Ovary (tissue), 9 donors: Measurements from ENCODE around the gene CCDC85B. TPM values are rescaled to one million over a fixed set of nuclear protein-coding genes. Genes with fewer than 3 reads are reported as not detected.

Source experiments
- DNase-seq, 5 donors: peaks; one replicate each; pipeline ENCODE4 v3.0.0-alpha.2; 2019 to 2020
- H3K27ac ChIP-seq, 2 donors: fragments of 200-600 bp; one replicate each; pipeline versions ENCODE4 v1.5.1 to v1.8.0; 2019 to 2022
- H3K27me3 ChIP-seq: fragments of 200-600 bp; one replicate; pipeline ENCODE4 v1.8.0; 2022
- H3K36me3 ChIP-seq: fragments of 200-600 bp; sonication (generic); one replicate; pipeline ENCODE4 v1.5.1; 2019
- H3K4me1 ChIP-seq: one replicate; pipeline ENCODE4 v1.8.1; 2013; ENCODE audit warnings: mild to moderate bottlenecking, moderate library complexity; ENCODE audit not compliant: insufficient read depth
- H3K4me3 ChIP-seq: fragments of 200-600 bp; sonication (generic); one replicate; pipeline ENCODE4 v1.5.1; 2017
- H3K9me3 ChIP-seq, 2 donors: fragments of 200-600 bp in 1 of 2; sonication (generic) in 1 of 2; one replicate each; pipeline versions ENCODE4 v1.5.1 to v1.8.1; 2013 to 2019; ENCODE audit warnings: mild to moderate bottlenecking in 1 of 2, moderate library complexity in 1 of 2
- EP300 ChIP-seq: sonication (generic); formaldehyde crosslinking; IDR thresholded peaks from one replicate; pipeline ENCODE4 v1.6.1; 2017; ENCODE audit warnings: antibody characterized with exemption
- POLR2A ChIP-seq: fragments of 450-650 bp; IDR thresholded peaks from one replicate; pipeline ENCODE4 v1.6.1; 2017; ENCODE audit warnings: antibody characterized with exemption, mild to moderate bottlenecking, moderate library complexity
- WGBS, 3 donors: extraction: QIAGEN DNeasy Blood & Tissue Kit in 1 of 3; methylation state at CpG; one replicate each; pipeline versions ENCODE4 v1.1.5 to v1.1.7; 2013 to 2017; 5-methylcytosine and 5-hydroxymethylcytosine counted together
- intact Hi-C, 4 donors: fragments of 100-400 bp; cut with DNase I; formaldehyde crosslinking; loops; one replicate each; pipeline versions ENCODE4 v1.11.0 to v1.15.1; 2022 to 2023
- polyA plus RNA-seq, 2 donors: library from polyadenylated mRNA; stranded (reverse); fragments of 200-250 nt in 1 of 2; fragments of 350-450 nt in 1 of 2; fragmentation: Illumina TruSeq in 1 of 2; extraction: RNeasy Lipid Tissue Mini Kit (QIAGEN cat#74804) in 1 of 2; gene quantifications; one replicate each; pipeline ENCODE4 v1.2.3, GENCODE V29; 2013 to 2014
- total RNA-seq, 7 donors: library from RNA; depleted of rRNA in 2 of 7; stranded (reverse); fragments of >200 nt in 2 of 7; fragmentation: NEBNext Ultra II Directional in 3 of 7; extraction: Animal tissue kit (Norgen Biotek cat#: 25700) in 3 of 7; gene quantifications; one replicate each; pipeline versions ENCODE4 v1.1.0 to v1.2.4, GENCODE V29; 2016 to 2023
- TF ChIP-seq, protein P1 (sequence below), 3 donors: fragments of 450-650 bp in 2 of 3; fragments of 200-600 bp in 1 of 3; IDR thresholded peaks; one replicate each; pipeline versions ENCODE4 v1.5.1 to v1.8.0; 2016 to 2022; ENCODE audit warnings: antibody characterized with exemption in 3 of 3, mild to moderate bottlenecking in 1 of 3
- donor health status: DM: no; HTN: no; CAD: no; lungs with moderate emphysema.
- donor health status: DM: no; HTN: no; CAD: no.
- donor health status: Bipolar disorder and iron deficiency.
- donor health status: DM: yes; HTN: yes; CAD: no.
- donor health status: DM: no; HTN: no; CAD: no.
- donor health status: DM: yes; HTN: yes; CAD: no.

The CCDC85B gene
- total and polyA plus RNA-seq, 9 donors = 31.5 to 85.0 (median 55.6) TPM; not detected in 1

DNA sequence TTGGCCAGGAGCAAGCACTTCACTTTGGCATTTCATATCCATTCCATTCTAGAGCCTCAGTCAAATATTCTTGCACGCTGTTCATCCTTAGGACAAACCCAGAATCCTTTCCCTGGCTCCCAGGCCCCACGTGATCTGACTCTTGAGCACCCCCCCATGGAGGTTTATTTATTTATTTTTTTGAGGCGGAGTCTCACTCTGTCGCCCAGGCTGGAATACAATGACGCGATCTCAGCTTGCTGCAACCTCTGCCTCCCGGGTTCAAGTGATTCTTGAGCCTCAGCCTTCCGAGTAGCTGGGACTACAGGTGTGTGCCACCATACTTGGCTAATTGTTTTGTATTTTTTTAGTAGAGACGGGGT, 42.1 kb downstream of the CCDC85B start:
- TF ChIP-seq, protein P1, sequence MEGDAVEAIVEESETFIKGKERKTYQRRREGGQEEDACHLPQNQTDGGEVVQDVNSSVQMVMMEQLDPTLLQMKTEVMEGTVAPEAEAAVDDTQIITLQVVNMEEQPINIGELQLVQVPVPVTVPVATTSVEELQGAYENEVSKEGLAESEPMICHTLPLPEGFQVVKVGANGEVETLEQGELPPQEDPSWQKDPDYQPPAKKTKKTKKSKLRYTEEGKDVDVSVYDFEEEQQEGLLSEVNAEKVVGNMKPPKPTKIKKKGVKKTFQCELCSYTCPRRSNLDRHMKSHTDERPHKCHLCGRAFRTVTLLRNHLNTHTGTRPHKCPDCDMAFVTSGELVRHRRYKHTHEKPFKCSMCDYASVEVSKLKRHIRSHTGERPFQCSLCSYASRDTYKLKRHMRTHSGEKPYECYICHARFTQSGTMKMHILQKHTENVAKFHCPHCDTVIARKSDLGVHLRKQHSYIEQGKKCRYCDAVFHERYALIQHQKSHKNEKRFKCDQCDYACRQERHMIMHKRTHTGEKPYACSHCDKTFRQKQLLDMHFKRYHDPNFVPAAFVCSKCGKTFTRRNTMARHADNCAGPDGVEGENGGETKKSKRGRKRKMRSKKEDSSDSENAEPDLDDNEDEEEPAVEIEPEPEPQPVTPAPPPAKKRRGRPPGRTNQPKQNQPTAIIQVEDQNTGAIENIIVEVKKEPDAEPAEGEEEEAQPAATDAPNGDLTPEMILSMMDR (IDR thresholded peaks at IDR 0.05) = no peak
- TF ChIP-seq EP300 = no peak
- TF ChIP-seq POLR2A = no peak
- Histone ChIP-seq H3K4me3 (no peak overlapping the region), H3K27ac (no peak overlapping the region), H3K4me1 (no peaks in the 10 kb centered on the region), H3K9me3 (no peaks in the 10 kb centered on the region), H3K27me3 (no peaks in the 10 kb centered on the region), H3K36me3 (no peaks in the 10 kb centered on the region)
- DNase-seq = no peak
- WGBS, 3 donors = 32 to 37% (median 33%) methylated on average over 9 of the region's 9 CpGs
- intact Hi-C loops = no loop called here

DNA sequence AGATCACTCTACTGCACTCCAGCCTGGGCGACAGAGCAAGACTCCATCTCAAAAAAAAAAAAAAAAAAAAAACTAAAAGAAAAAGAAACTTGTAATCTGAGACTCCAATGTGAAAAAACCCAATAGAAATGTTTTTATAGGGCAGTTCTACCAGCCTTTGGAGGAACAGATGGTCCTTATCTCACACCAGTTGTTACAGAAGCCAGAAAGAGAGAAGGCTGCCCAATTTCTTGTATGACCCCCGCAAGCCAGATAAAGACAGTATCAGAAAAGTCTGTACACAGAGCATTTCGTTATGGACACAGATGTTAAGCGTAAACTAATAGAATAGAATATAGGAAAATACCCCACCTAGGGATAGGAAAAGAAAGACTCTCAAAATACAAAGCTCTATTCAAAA, 43.5 kb downstream of the CCDC85B start:
- H3K27me3 ChIP-seq = no peaks in the 10 kb centered on the region
- 6 to 14% (median 8%) methylated on average over 4 of the region's 4 CpGs for WGBS, 3 donors
- H3K27ac ChIP-seq = no peak overlapping the region
- intact Hi-C loops = no loop called here
- DNase-seq = no peak
- no peaks in the 10 kb centered on the region for H3K4me1 ChIP-seq
- TF ChIP-seq POLR2A = no peak
- TF ChIP-seq, protein P1 (IDR thresholded peaks at IDR 0.05) = no peak
- TF ChIP-seq EP300 = no peak
- no peaks in the 10 kb centered on the region for H3K36me3 ChIP-seq
- H3K9me3 ChIP-seq = no peaks in the 10 kb centered on the region
- H3K4me3 ChIP-seq = no peak overlapping the region

DNA sequence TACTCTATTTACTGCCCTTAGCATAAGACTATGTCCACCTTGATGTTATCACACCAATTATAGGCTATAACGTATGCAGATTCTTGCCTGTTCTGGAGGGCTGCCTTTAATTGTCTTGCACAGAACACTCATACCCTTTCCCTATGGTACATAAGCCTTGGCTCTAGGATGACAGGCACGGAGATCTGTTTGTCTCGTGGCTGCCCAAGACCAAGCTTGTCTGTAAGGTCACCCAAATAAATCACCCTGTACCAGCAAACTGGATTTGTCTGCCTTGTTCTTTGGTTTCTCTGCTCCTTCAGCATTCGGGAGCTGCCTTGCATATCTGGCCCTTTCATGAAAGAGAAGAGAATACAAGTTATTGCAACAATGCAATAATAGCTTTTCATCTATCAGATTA, 47.3 kb downstream of the CCDC85B start:
- Histone ChIP-seq H3K4me3 (no peak overlapping the region), H3K27me3 (no peaks in the 10 kb centered on the region), H3K36me3 (no peaks in the 10 kb centered on the region), H3K9me3 (no peaks in the 10 kb centered on the region), H3K27ac (no peak overlapping the region), H3K4me1 (no peaks in the 10 kb centered on the region)
- TF ChIP-seq POLR2A = no peak
- TF ChIP-seq EP300 = no peak
- TF ChIP-seq, protein P1 (IDR thresholded peaks at IDR 0.05) = no peak
- 21 to 30% (median 21%) methylated on average over 4 of the region's 4 CpGs for WGBS, 3 donors
- intact Hi-C loops = no loop called here
- no peak for DNase-seq

Other genes with a start within 250 kb of the CCDC85B start
- 100 to 1,000 TPM in 1 of 7 donors, 10 to 100 TPM in 6; 50.8 to 102 (median 91.6) TPM for gene RELA, start 227.8 kb upstream of the CCDC85B start, total RNA-seq
- gene RELA, start 227.8 kb upstream of the CCDC85B start, polyA plus RNA-seq = 10 to 100 TPM; 52.0 to 55.0 TPM
- gene KAT5, start 178.4 kb upstream of the CCDC85B start, total RNA-seq = 100 to 1,000 TPM in 1 of 7 donors, 10 to 100 TPM in 6; 64.5 to 110 (median 78.2) TPM
- gene KAT5, start 178.4 kb upstream of the CCDC85B start, polyA plus RNA-seq = 10 to 100 TPM; 56.1 to 67.0 TPM
- gene RNASEH2C, start 169.9 kb upstream of the CCDC85B start, total RNA-seq = 100 to 1,000 TPM in 1 of 7 donors, 10 to 100 TPM in 6; 42.5 to 154 (median 49.7) TPM
- gene RNASEH2C, start 169.9 kb upstream of the CCDC85B start, polyA plus RNA-seq = 10 to 100 TPM; 17.9 to 67.2 TPM
- 10 to 100 TPM in 2 of 7 donors, 1 to 10 TPM in 5; 4.6 to 14.7 (median 8.6) TPM for gene AP5B1, start 109.7 kb upstream of the CCDC85B start, total RNA-seq
- 1 to 10 TPM; 2.3 to 6.6 TPM for gene AP5B1, start 109.7 kb upstream of the CCDC85B start, polyA plus RNA-seq
- gene OVOL1, start 103.6 kb upstream of the CCDC85B start, total RNA-seq = 1 to 10 TPM in 1 of 7 donors, under 1 TPM in 2, not detected in 4; 0.24 to 3.6 (median 0.31) TPM
- gene OVOL1, start 103.6 kb upstream of the CCDC85B start, polyA plus RNA-seq = not detected
- 1 to 10 TPM in 4 of 7 donors, under 1 TPM in 2, not detected in 1; 0.66 to 3.0 (median 1.6) TPM for gene SNX32, start 56.7 kb upstream of the CCDC85B start, total RNA-seq
- gene SNX32, start 56.7 kb upstream of the CCDC85B start, polyA plus RNA-seq = under 1 TPM; 0.40 to 0.80 TPM
- 100 to 1,000 TPM; 215 to 585 (median 476) TPM for gene CFL1, start 32.5 kb upstream of the CCDC85B start, total RNA-seq
- gene CFL1, start 32.5 kb upstream of the CCDC85B start, polyA plus RNA-seq = 100 to 1,000 TPM; 327 to 693 TPM
- gene MUS81, start 30.2 kb upstream of the CCDC85B start, total RNA-seq = 10 to 100 TPM; 36.9 to 87.0 (median 55.7) TPM
- 10 to 100 TPM; 15.9 to 55.9 TPM for gene MUS81, start 30.2 kb upstream of the CCDC85B start, polyA plus RNA-seq
- gene EFEMP2, start 17.9 kb upstream of the CCDC85B start, total RNA-seq = 100 to 1,000 TPM in 5 of 7 donors, 10 to 100 TPM in 2; 48.2 to 172 (median 144) TPM
- gene EFEMP2, start 17.9 kb upstream of the CCDC85B start, polyA plus RNA-seq = 100 to 1,000 TPM in 1 of 2 donors, 10 to 100 TPM in 1; 46.6 to 109 TPM
- 1 to 10 TPM in 2 of 7 donors, under 1 TPM in 5; 0.30 to 1.3 (median 0.81) TPM for gene CTSW, start 10.8 kb upstream of the CCDC85B start, total RNA-seq
- gene CTSW, start 10.8 kb upstream of the CCDC85B start, polyA plus RNA-seq = under 1 TPM; 0.75 to 0.91 TPM
- 10 to 100 TPM; 32.5 to 71.7 (median 44.2) TPM for gene FIBP, start 2.2 kb upstream of the CCDC85B start, total RNA-seq
- 10 to 100 TPM; 40.1 to 74.2 TPM for gene FIBP, start 2.2 kb upstream of the CCDC85B start, polyA plus RNA-seq
- 1 to 10 TPM in 4 of 7 donors, under 1 TPM in 3; 0.61 to 9.4 (median 1.1) TPM for gene FOSL1, start 9.7 kb downstream of the CCDC85B start, total RNA-seq
- 1 to 10 TPM in 1 of 2 donors, under 1 TPM in 1; 0.94 to 1.0 TPM for gene FOSL1, start 9.7 kb downstream of the CCDC85B start, polyA plus RNA-seq
- gene C11orf68, start 28.4 kb downstream of the CCDC85B start, total RNA-seq = 10 to 100 TPM; 13.7 to 70.5 (median 38.4) TPM
- 10 to 100 TPM; 20.5 to 57.8 TPM for gene C11orf68, start 28.4 kb downstream of the CCDC85B start, polyA plus RNA-seq
- gene DRAP1, start 28.8 kb downstream of the CCDC85B start, total RNA-seq = 10 to 100 TPM; 40.2 to 84.4 (median 78.3) TPM
- gene DRAP1, start 28.8 kb downstream of the CCDC85B start, polyA plus RNA-seq = 10 to 100 TPM; 22.2 to 86.7 TPM
- not detected for gene TSGA10IP, start 54.8 kb downstream of the CCDC85B start, total RNA-seq
- gene TSGA10IP, start 54.8 kb downstream of the CCDC85B start, polyA plus RNA-seq = not detected
- gene SART1, start 71.1 kb downstream of the CCDC85B start, total RNA-seq = 10 to 100 TPM; 41.4 to 64.9 (median 57.0) TPM
- gene SART1, start 71.1 kb downstream of the CCDC85B start, polyA plus RNA-seq = 10 to 100 TPM in 1 of 2 donors, 1 to 10 TPM in 1; 8.8 to 52.4 TPM
- gene EIF1AD, start 111.5 kb downstream of the CCDC85B start, total RNA-seq = 10 to 100 TPM; 15.2 to 42.1 (median 30.2) TPM
- gene EIF1AD, start 111.5 kb downstream of the CCDC85B start, polyA plus RNA-seq = 10 to 100 TPM; 21.3 to 31.7 TPM
- gene BANF1, start 111.8 kb downstream of the CCDC85B start, total RNA-seq = 100 to 1,000 TPM in 5 of 7 donors, 10 to 100 TPM in 2; 42.1 to 268 (median 161) TPM
- gene BANF1, start 111.8 kb downstream of the CCDC85B start, polyA plus RNA-seq = 100 to 1,000 TPM; 207 to 222 TPM
- gene CST6, start 121.3 kb downstream of the CCDC85B start, total RNA-seq = 10 to 100 TPM in 1 of 7 donors, under 1 TPM in 4, not detected in 2; 0.32 to 25.4 (median 0.84) TPM
- under 1 TPM in 1 of 2 donors, not detected in 1; 0.30 TPM for gene CST6, start 121.3 kb downstream of the CCDC85B start, polyA plus RNA-seq
- under 1 TPM in 1 of 7 donors, not detected in 6; 0.25 TPM for gene CATSPER1, start 135.8 kb downstream of the CCDC85B start, total RNA-seq
- not detected for gene CATSPER1, start 135.8 kb downstream of the CCDC85B start, polyA plus RNA-seq
- 1 to 10 TPM in 1 of 7 donors, under 1 TPM in 3, not detected in 3; 0.20 to 3.3 (median 0.70) TPM for gene GAL3ST3, start 158.5 kb downstream of the CCDC85B start, total RNA-seq
- gene GAL3ST3, start 158.5 kb downstream of the CCDC85B start, polyA plus RNA-seq = under 1 TPM in 1 of 2 donors, not detected in 1; 0.08 TPM
- gene SF3B2, start 161.7 kb downstream of the CCDC85B start, total RNA-seq = 100 to 1,000 TPM; 113 to 199 (median 189) TPM
- gene SF3B2, start 161.7 kb downstream of the CCDC85B start, polyA plus RNA-seq = 100 to 1,000 TPM; 132 to 203 TPM
- 10 to 100 TPM; 22.4 to 83.9 (median 73.9) TPM for gene PACS1, start 179.6 kb downstream of the CCDC85B start, total RNA-seq
- 10 to 100 TPM; 31.3 to 92.9 TPM for gene PACS1, start 179.6 kb downstream of the CCDC85B start, polyA plus RNA-seq